IMR-90 (cell line): ENCODE results near the gene SYMPK. TPM values are rescaled to one million over a fixed set of nuclear protein-coding genes. Genes with fewer than 3 reads are reported as not detected.
A peak's percentile ranks its signal among the peaks of the same experiment; 100 is the strongest.

Experiments used
- ATAC-seq: fragments of 200-7000 bp; cut with Tn5 transposase; 2 replicates; pipeline ENCODE4 v1.9.1; 2020; ENCODE audit warnings: low read depth, mild to moderate bottlenecking, moderate library complexity
- BruUV-seq: library from RNA; stranded (reverse); fragments of 400-500 nt; replicated peaks from 2 replicates; lab custom pipeline; 2021; lab: Mats Ljungman, UMichigan
- CTCF ChIA-PET: fragments of 300-600 bp; formaldehyde crosslinking; extraction: SDS; loops from one replicate; lab custom pipeline; 2021; ENCODE audit warnings: antibody characterized with exemption; lab: Yijun Ruan, JAX
- POLR2A ChIA-PET: fragments of 300-600 bp; sonication (Branson Sonifier 250); formaldehyde crosslinking; loops from one replicate; lab custom pipeline; 2022; ENCODE audit warnings: antibody characterized with exemption; ENCODE audit not compliant: unreplicated experiment; lab: Charles Lee
- DNase-seq: peaks from one replicate; pipeline ENCODE4 v3.0.0; 2013
- H2AFZ ChIP-seq: replicated peaks from 2 replicates; pipeline ENCODE3; 2013; ENCODE audit warnings: low read length, mild to moderate bottlenecking; ENCODE audit not compliant: poor library complexity
- H2AK5ac ChIP-seq: 2 replicates; pipeline ENCODE4 v1.6.1; 2013; ENCODE audit warnings: low read depth, low read length, inconsistent platforms
- H2AK9ac ChIP-seq: replicated peaks from 2 replicates; pipeline ENCODE3; 2013; ENCODE audit warnings: mild to moderate bottlenecking, low read depth, low read length, moderate library complexity; ENCODE audit not compliant: poor library complexity
- H2BK120ac ChIP-seq: 2 replicates; pipeline ENCODE4 v1.6.1; 2013; ENCODE audit warnings: low read depth, low read length, inconsistent platforms
- H2BK15ac ChIP-seq: 3 replicates; pipeline ENCODE4 v1.6.1; 2013; ENCODE audit warnings: low read depth, low read length, inconsistent platforms
- H2BK20ac ChIP-seq: 2 replicates; pipeline ENCODE4 v1.6.1; 2013; ENCODE audit warnings: low read depth, mild to moderate bottlenecking, inconsistent platforms, low read length, moderate library complexity
- H2BK5ac ChIP-seq: 2 replicates; pipeline ENCODE4 v1.6.1; 2013; ENCODE audit warnings: mild to moderate bottlenecking, low read depth, low read length, inconsistent platforms; ENCODE audit not compliant: poor library complexity, severe bottlenecking
- H3K14ac ChIP-seq: replicated peaks from 2 replicates; pipeline ENCODE4 v1.6.1; 2013; ENCODE audit warnings: low read depth, low read length, inconsistent platforms
- H3K18ac ChIP-seq: 2 replicates; pipeline ENCODE4 v1.6.1; 2013; ENCODE audit warnings: low read depth, low read length, control low read depth
- H3K23ac ChIP-seq: 2 replicates; pipeline ENCODE4 v1.6.1; 2013; ENCODE audit warnings: low read depth, low read length, inconsistent platforms
- H3K27ac ChIP-seq: 2 replicates; pipeline ENCODE4 v1.5.1; 2013; ENCODE audit warnings: mild to moderate bottlenecking, control low read depth, low read length; ENCODE audit not compliant: insufficient read depth
- H3K27me3 ChIP-seq: 2 replicates; pipeline ENCODE4 v1.6.1; 2013; ENCODE audit warnings: low read length; ENCODE audit not compliant: control insufficient read depth, insufficient read depth
- H3K36me3 ChIP-seq: 2 replicates; pipeline ENCODE4 v1.6.1; 2013; ENCODE audit warnings: low read length, mixed read lengths; ENCODE audit not compliant: control insufficient read depth, insufficient read depth
- H3K4ac ChIP-seq: 2 replicates; pipeline ENCODE4 v1.6.1; 2013; ENCODE audit warnings: low read depth, low read length, inconsistent platforms
- H3K4me1 ChIP-seq: 2 replicates; pipeline ENCODE4 v1.6.1; 2013; ENCODE audit warnings: low read length, mixed read lengths; ENCODE audit not compliant: control insufficient read depth, insufficient read depth
- H3K4me2 ChIP-seq: 2 replicates; pipeline ENCODE4 v1.6.1; 2013; ENCODE audit warnings: low read depth, mild to moderate bottlenecking, control low read depth, low read length, moderate library complexity
- H3K4me3 ChIP-seq: 2 replicates; pipeline ENCODE4 v1.5.1; 2013; ENCODE audit warnings: low read depth, mild to moderate bottlenecking, control low read depth, low read length, moderate library complexity; ENCODE audit not compliant: insufficient read depth
- H3K56ac ChIP-seq: 2 replicates; pipeline ENCODE4 v1.6.1; 2013; ENCODE audit warnings: low read length, inconsistent platforms; ENCODE audit not compliant: insufficient read depth; ENCODE audit errors: extremely low read depth
- H3K79me1 ChIP-seq, 2 experiments: 2 replicates each; pipeline ENCODE4 v1.6.1; 2013; ENCODE audit warnings: low read length in 2 of 2, inconsistent platforms in 1 of 2, low read depth in 1 of 2
- H3K9ac ChIP-seq: 2 replicates; pipeline ENCODE4 v1.6.1; 2013; ENCODE audit warnings: low read depth, low read length, control low read depth
- H3K9me1 ChIP-seq: 2 replicates; pipeline ENCODE4 v1.6.1; 2013; ENCODE audit warnings: low read length, inconsistent platforms; ENCODE audit not compliant: insufficient read depth
- H3K9me3 ChIP-seq: 2 replicates; pipeline ENCODE4 v1.6.1; 2013; ENCODE audit warnings: low read length; ENCODE audit not compliant: control insufficient read depth, insufficient read depth
- H4K20me1 ChIP-seq: 2 replicates; pipeline ENCODE4 v1.6.1; 2013; ENCODE audit warnings: low read length, inconsistent platforms; ENCODE audit not compliant: insufficient read depth
- H4K5ac ChIP-seq: 2 replicates; pipeline ENCODE4 v1.6.1; 2013; ENCODE audit warnings: mild to moderate bottlenecking, low read depth, low read length, control low read depth
- H4K8ac ChIP-seq, 2 experiments: 2 replicates each; pipeline ENCODE4 v1.6.1; 2013; ENCODE audit warnings: low read depth in 2 of 2, low read length in 2 of 2, control low read depth in 1 of 2, inconsistent platforms in 1 of 2
- H4K91ac ChIP-seq: 2 replicates; pipeline ENCODE4 v1.6.1; 2013; ENCODE audit warnings: low read depth, low read length, inconsistent platforms; ENCODE audit not compliant: insufficient read depth
- CEBPB ChIP-seq: IDR thresholded peaks from 2 replicates; pipeline ENCODE4 v1.6.1; 2012; ENCODE audit warnings: low read depth, low read length, improper control_type of control experiment
- FOS ChIP-seq: fragments of 150-350 bp; IDR thresholded peaks from 2 replicates; pipeline ENCODE4 v1.6.1; 2016; ENCODE audit warnings: low read depth, low read length
- MAFK ChIP-seq: IDR thresholded peaks from 2 replicates; pipeline ENCODE4 v1.6.1; 2012; ENCODE audit warnings: low read depth, low read length, improper control_type of control experiment
- MAZ ChIP-seq: IDR thresholded peaks from 2 replicates; pipeline ENCODE4 v1.6.1; 2012; ENCODE audit warnings: low read depth, mild to moderate bottlenecking, low read length, improper control_type of control experiment, moderate library complexity, borderline replicate concordance
- RCOR1 ChIP-seq: IDR thresholded peaks from 2 replicates; pipeline ENCODE4 v1.6.1; 2012; ENCODE audit warnings: mild to moderate bottlenecking, low read length, improper control_type of control experiment; ENCODE audit not compliant: insufficient replicate concordance
- WGBS, 2 experiments: methylation state at CpG; one replicate each; pipeline versions ENCODE4 v1.1.5 to v1.1.7; 2013; ENCODE audit warnings: missing lambda C conversion rate in 2 of 2; ENCODE audit not compliant: insufficient read length in 1 of 2; ENCODE audit errors: extremely low coverage in 2 of 2; 5-methylcytosine and 5-hydroxymethylcytosine counted together
- dilution Hi-C: fragments of 300-500 bp; cut with HindIII; formaldehyde crosslinking; loops from one replicate; pipeline ENCODE4 v1.14.3; 2018; ENCODE audit warnings: low sequenced_read_pairs; ENCODE audit not compliant: unreplicated experiment
- in situ Hi-C: fragments of 300-500 bp; cut with MboI; formaldehyde crosslinking; loops from 3 replicates; pipeline ENCODE4 v1.14.3; 2019; ENCODE audit warnings: low sequenced_read_pairs, inconsistent platforms, mixed read lengths
- intact Hi-C: fragments of 100-400 bp; cut with micrococcal nuclease; formaldehyde crosslinking; loops from 2 replicates; pipeline ENCODE4 v1.10.0; 2022
- polyA plus RNA-seq, 3 experiments: library from polyadenylated mRNA; depleted of rRNA; stranded (reverse); fragments of >200 nt; gene quantifications; 2 replicates each; pipeline ENCODE4 v1.2.3, GENCODE V29; 2012; ENCODE audit warnings: low replicate concordance in 1 of 3
- total RNA-seq: library from RNA; depleted of rRNA; stranded (reverse); fragments of >200 nt; gene quantifications from 2 replicates; pipeline ENCODE4 v1.2.3, GENCODE V29; 2012
- TF ChIP-seq, protein P1 (sequence below): fragments of 150-350 bp; IDR thresholded peaks from 2 replicates; pipeline ENCODE4 v1.6.1; 2016; ENCODE audit warnings: low read depth, mild to moderate bottlenecking, low read length, moderate library complexity, borderline replicate concordance
- TF ChIP-seq, protein P2 (sequence below): fragments of 150-350 bp; IDR thresholded peaks from 2 replicates; pipeline ENCODE4 v1.6.1; 2017; ENCODE audit warnings: mild to moderate bottlenecking, antibody characterized with exemption, low read length, low read depth

SYMPK gene
- total and polyA plus RNA-seq, 2 of the 4 experiments (the other 2 are of a cell fraction), result 35.3 to 71.5 TPM

DNA sequence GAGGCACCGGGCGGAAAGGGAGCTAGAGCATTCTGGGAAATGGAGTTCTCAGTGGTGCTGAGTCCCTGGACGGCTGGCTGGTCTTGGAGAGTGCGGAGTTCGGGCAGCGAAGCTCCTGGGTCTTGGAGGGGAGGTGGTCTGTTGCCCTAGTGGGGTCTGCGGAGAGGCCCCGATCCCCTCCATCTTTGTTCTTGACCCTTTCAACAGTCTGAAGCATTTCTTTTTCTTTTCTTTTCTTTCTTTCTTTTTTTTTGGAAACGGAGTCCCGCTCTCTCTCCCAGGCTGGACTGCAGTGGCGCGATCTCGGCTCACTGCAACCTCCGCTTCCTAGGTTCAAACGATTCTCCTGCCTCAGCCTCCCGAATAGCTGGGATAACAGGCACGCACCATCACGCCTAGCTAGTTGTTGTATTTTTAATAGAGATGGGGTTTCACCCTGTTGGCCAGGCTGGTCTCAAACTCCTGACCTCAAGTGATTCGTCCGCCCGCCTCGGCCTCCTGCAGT lies 440 bp upstream of the SYMPK start:
- Histone ChIP-seq H3K4me1 (no peaks in the 10 kb centered on the region), H2BK120ac (no peak overlapping the region), H3K79me1 (peaks cover 12 to 27% of the 10 kb centered on the region in 2 experiments; a peak in 3 of 4 replicates), H3K27ac (no peak overlapping the region), H3K4me3 (peak overlapping the region; percentile 30), H4K5ac (no peak overlapping the region), H3K36me3 (peaks cover 9% of the 10 kb centered on the region; the same call in 1 of the 2 replicates), H3K56ac (no peak overlapping the region), H3K14ac (no peak overlapping the region), H2BK5ac (no peak overlapping the region), H4K91ac (no peak overlapping the region), H2AFZ (peak overlapping the region; percentile 96), H3K9me1 (no peaks in the 10 kb centered on the region), H3K27me3 (peaks cover 40% of the 10 kb centered on the region), H3K23ac (no peak overlapping the region; the same call in 1 of the 2 replicates), H2AK9ac (peak overlapping the region; percentile 99), H2BK15ac (no peak overlapping the region), H4K8ac (peak overlapping the region in 1 of 2 experiments; percentile 82; a peak in 1 of 4 replicates), H3K4me2 (peak overlapping the region; percentile 78), H2AK5ac (no peak overlapping the region), H3K18ac (no peak overlapping the region), H3K9me3 (peaks cover 2% of the 10 kb centered on the region; the same call in 1 of the 2 replicates), H3K9ac (no peak overlapping the region), H4K20me1 (peaks cover 17% of the 10 kb centered on the region), H2BK20ac (no peak overlapping the region), H3K4ac (no peak overlapping the region)
- TF ChIP-seq FOS, result no peak
- no peak for TF ChIP-seq MAFK
- TF ChIP-seq CEBPB, result no peak
- TF ChIP-seq, protein P1, sequence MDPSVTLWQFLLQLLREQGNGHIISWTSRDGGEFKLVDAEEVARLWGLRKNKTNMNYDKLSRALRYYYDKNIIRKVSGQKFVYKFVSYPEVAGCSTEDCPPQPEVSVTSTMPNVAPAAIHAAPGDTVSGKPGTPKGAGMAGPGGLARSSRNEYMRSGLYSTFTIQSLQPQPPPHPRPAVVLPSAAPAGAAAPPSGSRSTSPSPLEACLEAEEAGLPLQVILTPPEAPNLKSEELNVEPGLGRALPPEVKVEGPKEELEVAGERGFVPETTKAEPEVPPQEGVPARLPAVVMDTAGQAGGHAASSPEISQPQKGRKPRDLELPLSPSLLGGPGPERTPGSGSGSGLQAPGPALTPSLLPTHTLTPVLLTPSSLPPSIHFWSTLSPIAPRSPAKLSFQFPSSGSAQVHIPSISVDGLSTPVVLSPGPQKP, result no peak
- no peak for TF ChIP-seq MAZ
- no peak for TF ChIP-seq RCOR1
- TF ChIP-seq, protein P2, sequence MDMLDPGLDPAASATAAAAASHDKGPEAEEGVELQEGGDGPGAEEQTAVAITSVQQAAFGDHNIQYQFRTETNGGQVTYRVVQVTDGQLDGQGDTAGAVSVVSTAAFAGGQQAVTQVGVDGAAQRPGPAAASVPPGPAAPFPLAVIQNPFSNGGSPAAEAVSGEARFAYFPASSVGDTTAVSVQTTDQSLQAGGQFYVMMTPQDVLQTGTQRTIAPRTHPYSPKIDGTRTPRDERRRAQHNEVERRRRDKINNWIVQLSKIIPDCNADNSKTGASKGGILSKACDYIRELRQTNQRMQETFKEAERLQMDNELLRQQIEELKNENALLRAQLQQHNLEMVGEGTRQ, result no peak
- no TSS peak for BruUV-seq
- dilution Hi-C loops (no loop called here), intact Hi-C loops (loop anchor here (2.0 kb wide), 1 partner anchor 23 kb away; the partner anchor contains the start of gene IRF2BP1), in situ Hi-C loops (no loop called here)
- no peak for DNase-seq
- POLR2A ChIA-PET, result no interaction called here
- ATAC-seq, result no peak
- CTCF ChIA-PET, result interaction anchor here (0.6 to 1.0 kb wide), 3 partner anchors 33 to 153 kb away, joined by 3 to 4 read pairs (median 3); no protein-coding TSS in a partner anchor
- 16% methylated on average over 4 of the region's 22 CpGs; no CpG with 5 or more reads in 1 of the 2 experiments for WGBS, 2 experiments
